Measurements from ENCODE around the gene LPCAT1. TPM values are rescaled to one million over a fixed set of nuclear protein-coding genes. Genes with fewer than 3 reads are reported as not detected.

The LPCAT1 gene
- total and polyA plus RNA-seq, 2 of the 13 experiments (the other 11 are each of a cell fraction or from before 2014, with no cell fraction given): 29.8 to 90.6 TPM

GRCh38 chr5:1550287-1551076 lies 26.7 kb upstream of the LPCAT1 start:
- intact Hi-C loops (cut with micrococcal nuclease; ENCODE audit: unreplicated experiment) (no loop called here), in situ Hi-C loops (cut with HindIII; ENCODE audit: extremely low pct_ligation_motif_present, low pct_unique_long_range_greater_than_20kb) (no loop called here)
- ChIA-PET POLR2A (no interaction called here), CTCF (ENCODE audit: low intra/inter-chr PET ratio, low total read pairs) (no interaction called here)
- Histone ChIP-seq H3K4me3 (replicated peaks in 1 of 3; ENCODE audit: insufficient read depth in 1 of 3, low read depth in 2 of 3, low read length in 3 of 3) (no peak overlapping the region), H3K4me2 (ENCODE audit: low read depth, low read length) (no peak overlapping the region), H3K9ac (ENCODE audit: insufficient read depth, low read depth, low read length) (no peak overlapping the region), H3K27ac (ENCODE audit: extremely low read length, insufficient read depth, low read length) (no peak overlapping the region), H3K9me3 (ENCODE audit: low read length) (no peaks in the 10 kb centered on the region), H3K27me3 (ENCODE audit: control insufficient read depth in 1 of 2, insufficient read depth in 2 of 2, low read length in 2 of 2) (no peaks in the 10 kb centered on the region), H3K79me2 (ENCODE audit: insufficient read depth, low read length) (no peaks in the 10 kb centered on the region), H3K4me1 (ENCODE audit: insufficient read depth, low read length) (peaks cover 74% of the 10 kb centered on the region), H3K36me3 (replicated peaks in 1 of 2; ENCODE audit: control insufficient read depth in 1 of 2, insufficient read depth in 2 of 2, low read length in 2 of 2) (no peaks in the 10 kb centered on the region), H2AFZ (ENCODE audit: low read length) (no peak overlapping the region), H4K20me1 (ENCODE audit: insufficient read depth, low read length) (no peaks in the 10 kb centered on the region)
- DNase-seq (ENCODE audit: low spot score): no peak
- WGBS (ENCODE audit: low lambda C conversion rate): 77% methylated on average over 14 of the region's 17 CpGs
- no peak for FAIRE-seq
- BruUV-seq (replicated peaks): no TSS peak
- no peak for ATAC-seq
- TF ChIP-seq HNRNPL (IDR thresholded peaks at IDR 0.05; ENCODE audit: low read depth, low read length) (0 out of 2 replicates have a peak, but pooled peaks have one; percentile 23), NR2F6 (IDR thresholded peaks at IDR 0.05) (peak; percentile 80), NR2F6 (CRISPR knock-in tag; IDR thresholded peaks at IDR 0.05) (peak; percentile 65), ZMYM3 (CRISPR knock-in tag; IDR thresholded peaks at IDR 0.05) (0 out of 2 replicates have a peak, but pooled peaks have one; percentile 35), ZNF563 (CRISPR knock-in tag; IDR thresholded peaks at IDR 0.05) (0 out of 2 replicates have a peak, but pooled peaks have one; percentile 23), RCOR2 (CRISPR knock-in tag; IDR thresholded peaks at IDR 0.05) (no peak)

- Histone ChIP-seq H4K20me1 (ENCODE audit: insufficient read depth, low read length) (no peaks in the 10 kb centered on the region), H3K27ac (ENCODE audit: extremely low read length, insufficient read depth, low read length) (no peak overlapping the region), H3K4me3 (replicated peaks in 1 of 3; ENCODE audit: insufficient read depth in 1 of 3, low read depth in 2 of 3, low read length in 3 of 3) (no peak overlapping the region), H3K36me3 (replicated peaks in 1 of 2; ENCODE audit: control insufficient read depth in 1 of 2, insufficient read depth in 2 of 2, low read length in 2 of 2) (no peaks in the 10 kb centered on the region), H3K79me2 (ENCODE audit: insufficient read depth, low read length) (no peaks in the 10 kb centered on the region), H3K4me1 (ENCODE audit: insufficient read depth, low read length) (peaks cover 68% of the 10 kb centered on the region), H3K9ac (ENCODE audit: insufficient read depth, low read depth, low read length) (no peak overlapping the region), H3K27me3 (ENCODE audit: control insufficient read depth in 1 of 2, insufficient read depth in 2 of 2, low read length in 2 of 2) (no peaks in the 10 kb centered on the region), H3K9me3 (ENCODE audit: low read length) (no peaks in the 10 kb centered on the region), H2AFZ (ENCODE audit: low read length) (no peak overlapping the region), H3K4me2 (ENCODE audit: low read depth, low read length) (no peak overlapping the region)
- ChIA-PET CTCF (ENCODE audit: low intra/inter-chr PET ratio, low total read pairs) (no interaction called here), POLR2A (no interaction called here)
- 85% methylated on average over 12 of the region's 16 CpGs for WGBS (ENCODE audit: low lambda C conversion rate)
- no peak for ATAC-seq
- no peak for FAIRE-seq
- intact Hi-C loops (cut with micrococcal nuclease; ENCODE audit: unreplicated experiment) (no loop called here), in situ Hi-C loops (cut with HindIII; ENCODE audit: extremely low pct_ligation_motif_present, low pct_unique_long_range_greater_than_20kb) (no loop called here)
- no TSS peak for BruUV-seq (replicated peaks)
- DNase-seq (ENCODE audit: low spot score): no peak
- no peak for TF ChIP-seq ZNF432 (CRISPR knock-in tag; IDR thresholded peaks at IDR 0.05; ENCODE audit: borderline replicate concordance)
- TF ChIP-seq FOXP4 (CRISPR knock-in tag; IDR thresholded peaks at IDR 0.05): no peak
- no peak for TF ChIP-seq MAFG (CRISPR knock-in tag; IDR thresholded peaks at IDR 0.05)
- TF ChIP-seq HDAC2 (CRISPR knock-in tag; IDR thresholded peaks at IDR 0.05): no peak
- no peak for TF ChIP-seq ZNF740 (CRISPR knock-in tag; IDR thresholded peaks at IDR 0.05)
- TF ChIP-seq ZNF674 (CRISPR knock-in tag; IDR thresholded peaks at IDR 0.05; ENCODE audit: low read depth): no peak
- no peak for TF ChIP-seq ZNF724P (CRISPR knock-in tag; IDR thresholded peaks at IDR 0.05; ENCODE audit: borderline replicate concordance)
- no peak for TF ChIP-seq ZNF451 (CRISPR knock-in tag; IDR thresholded peaks at IDR 0.05)
- TF ChIP-seq CC2D1A (CRISPR knock-in tag; IDR thresholded peaks at IDR 0.05): no peak
- TF ChIP-seq ZNF20 (CRISPR knock-in tag; IDR thresholded peaks at IDR 0.05): no peak
- no peak for TF ChIP-seq CAMTA2 (CRISPR knock-in tag; IDR thresholded peaks at IDR 0.05; ENCODE audit: borderline replicate concordance)
Measured at GRCh38 chr5:1549475-1550030, 25.8 kb upstream of the LPCAT1 start.

Data from HepG2 (cell line).